Measurements from ENCODE around the gene PIKFYVE. TPM values are rescaled to one million over a fixed set of nuclear protein-coding genes. Genes with fewer than 3 reads are reported as not detected.
"Not testable (repeated sequence)": the region's sequence is repeated elsewhere in the genome, so short reads cannot be mapped to it uniquely, and the experiment has no call there.

PIKFYVE gene
- total RNA-seq, 1 experiment from 2014 or later: 27.8 TPM

DNA sequence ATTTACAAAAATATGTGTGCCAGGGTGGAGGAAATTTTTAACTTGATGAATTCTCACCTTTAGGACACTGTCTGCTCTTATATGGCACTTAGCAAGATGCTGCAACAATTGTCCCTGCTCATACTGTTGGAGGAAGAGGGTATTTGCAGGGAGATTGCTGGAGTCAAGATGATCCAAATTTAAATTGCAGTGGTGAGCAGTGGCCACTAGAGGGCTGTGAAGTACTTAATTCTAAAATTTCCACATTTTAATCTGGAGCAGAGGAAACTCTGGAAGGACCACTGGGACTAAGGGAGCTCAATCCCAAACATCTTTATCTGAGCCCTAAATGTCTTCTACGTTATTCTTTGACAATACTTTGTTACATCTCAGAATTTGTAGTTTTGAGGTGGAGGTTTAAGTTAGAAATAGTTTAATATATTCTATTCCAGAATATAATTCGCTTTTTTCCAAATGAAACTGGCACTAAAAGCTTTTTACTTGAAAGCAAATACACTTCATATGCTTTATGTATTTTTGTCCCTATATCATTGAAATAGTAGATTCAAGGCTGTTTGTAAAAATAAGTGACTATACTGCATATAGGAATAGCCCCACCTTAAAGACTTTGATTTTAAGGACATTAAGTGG lies 107.5 kb downstream of the PIKFYVE start:
- H3K27me3 ChIP-seq (ENCODE audit: control insufficient read depth, insufficient read depth, low read length): no peaks in the 10 kb centered on the region
- peak; percentile 68 for DNase-seq
- no peaks in the 10 kb centered on the region for H3K36me3 ChIP-seq (replicated peaks; ENCODE audit: control insufficient read depth, insufficient read depth, low read length)
- no peak overlapping the region for H3K4me3 ChIP-seq (ENCODE audit: insufficient read depth, low read depth, low read length)

DNA sequence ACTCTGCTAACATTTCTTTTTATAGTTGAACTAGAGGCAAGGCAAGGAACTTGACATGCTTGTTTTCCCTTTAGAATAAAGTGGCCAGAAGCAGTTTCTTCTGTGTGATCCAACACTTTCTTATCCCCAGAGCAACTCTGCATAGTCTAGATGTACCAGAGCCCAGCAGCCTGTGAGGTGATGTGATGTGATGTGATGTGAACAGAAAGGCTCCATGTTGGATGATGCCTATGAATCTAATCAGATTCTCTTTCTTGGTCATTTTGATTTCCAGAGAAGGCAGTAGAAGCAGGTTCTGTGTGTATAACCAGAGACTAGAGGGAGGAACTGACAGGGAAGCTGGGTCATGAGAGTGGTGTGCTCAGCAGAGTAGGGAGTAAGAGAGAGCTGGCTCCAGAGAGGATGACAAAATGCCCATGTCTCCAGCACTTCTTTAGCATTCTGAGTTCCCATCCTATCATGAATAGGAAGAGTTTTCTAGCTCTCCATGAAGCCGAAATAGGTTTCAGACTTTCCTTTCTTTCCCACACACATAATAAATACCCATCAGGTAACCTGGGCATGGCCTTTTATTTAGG lies 109.5 kb downstream of the PIKFYVE start:
- Histone ChIP-seq H3K27me3 (ENCODE audit: control insufficient read depth, insufficient read depth, low read length) (no peaks in the 10 kb centered on the region), H3K36me3 (replicated peaks; ENCODE audit: control insufficient read depth, insufficient read depth, low read length) (no peaks in the 10 kb centered on the region), H3K4me3 (ENCODE audit: insufficient read depth, low read depth, low read length) (no peak overlapping the region)
- DNase-seq: peak; percentile 17

GRCh38 chr2:208377344-208377860 lies 111.3 kb downstream of the PIKFYVE start:
- H3K36me3 ChIP-seq (replicated peaks; ENCODE audit: control insufficient read depth, insufficient read depth, low read length); H3K27me3 ChIP-seq (ENCODE audit: control insufficient read depth, insufficient read depth, low read length); H3K4me3 ChIP-seq (ENCODE audit: insufficient read depth, low read depth, low read length); DNase-seq: not testable (repeated sequence)

GRCh38 chr2:208379192-208379591 lies 113.1 kb downstream of the PIKFYVE start:
- DNase-seq: no peak
- H3K27me3 ChIP-seq (ENCODE audit: control insufficient read depth, insufficient read depth, low read length): no peaks in the 10 kb centered on the region
- H3K4me3 ChIP-seq (ENCODE audit: insufficient read depth, low read depth, low read length): no peak overlapping the region
- no peaks in the 10 kb centered on the region for H3K36me3 ChIP-seq (replicated peaks; ENCODE audit: control insufficient read depth, insufficient read depth, low read length)

GRCh38 chr2:208384637-208385036 lies 118.6 kb downstream of the PIKFYVE start:
- no peak overlapping the region for H3K4me3 ChIP-seq (ENCODE audit: insufficient read depth, low read depth, low read length)
- no peaks in the 10 kb centered on the region for H3K36me3 ChIP-seq (replicated peaks; ENCODE audit: control insufficient read depth, insufficient read depth, low read length)
- DNase-seq: no peak
- H3K27me3 ChIP-seq (ENCODE audit: control insufficient read depth, insufficient read depth, low read length): no peaks in the 10 kb centered on the region

DNA sequence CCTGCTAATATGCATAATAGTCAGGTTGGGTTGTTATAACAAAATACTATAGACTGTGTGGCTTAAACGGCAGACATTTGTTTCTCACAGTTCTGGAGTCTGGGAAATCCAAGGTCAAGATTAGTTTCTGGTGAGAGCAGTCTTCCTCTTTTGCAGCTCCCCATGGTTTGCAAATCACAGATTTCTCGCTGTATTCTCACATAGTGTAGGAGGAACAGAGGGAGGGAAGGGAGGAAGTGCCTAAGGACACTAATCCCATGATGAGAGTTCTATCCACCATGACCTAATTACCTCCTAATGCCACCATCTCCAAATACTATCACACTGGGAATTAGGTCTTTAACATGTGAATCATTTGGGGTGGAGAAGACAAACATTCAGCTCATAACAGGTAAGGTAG lies 120.5 kb downstream of the PIKFYVE start:
- Histone ChIP-seq H3K36me3 (replicated peaks; ENCODE audit: control insufficient read depth, insufficient read depth, low read length) (no peaks in the 10 kb centered on the region), H3K4me3 (ENCODE audit: insufficient read depth, low read depth, low read length) (no peak overlapping the region), H3K27me3 (ENCODE audit: control insufficient read depth, insufficient read depth, low read length) (no peaks in the 10 kb centered on the region)
- no peak for DNase-seq

GRCh38 chr2:208389940-208390339 lies 123.9 kb downstream of the PIKFYVE start:
- Histone ChIP-seq H3K27me3 (ENCODE audit: control insufficient read depth, insufficient read depth, low read length) (no peaks in the 10 kb centered on the region), H3K36me3 (replicated peaks; ENCODE audit: control insufficient read depth, insufficient read depth, low read length) (no peaks in the 10 kb centered on the region), H3K4me3 (ENCODE audit: insufficient read depth, low read depth, low read length) (no peak overlapping the region)
- DNase-seq: no peak

DNA sequence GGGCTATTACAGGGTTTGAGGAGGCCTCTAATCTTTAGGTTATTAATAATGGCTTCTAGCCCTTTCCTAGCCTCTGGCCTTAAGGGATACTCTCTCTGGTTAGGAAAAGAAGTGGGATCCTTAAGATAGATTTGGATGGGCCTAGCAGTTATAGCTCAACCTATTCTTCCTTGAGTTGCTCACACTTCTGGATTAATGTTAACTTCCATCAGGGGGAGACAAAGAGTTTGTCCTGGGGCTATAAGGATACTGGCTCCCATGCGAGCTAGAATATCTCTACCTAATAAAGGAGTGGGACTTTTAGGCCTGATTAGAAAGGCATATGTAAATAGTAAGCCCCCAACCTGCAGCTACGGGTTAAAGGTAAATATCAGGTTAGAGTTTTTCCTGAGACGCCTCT lies 126.2 kb downstream of the PIKFYVE start:
- no peak for DNase-seq
- Histone ChIP-seq H3K36me3 (replicated peaks; ENCODE audit: control insufficient read depth, insufficient read depth, low read length) (no peaks in the 10 kb centered on the region), H3K27me3 (ENCODE audit: control insufficient read depth, insufficient read depth, low read length) (no peaks in the 10 kb centered on the region), H3K4me3 (ENCODE audit: insufficient read depth, low read depth, low read length) (no peak overlapping the region)

- H3K27me3 ChIP-seq (ENCODE audit: control insufficient read depth, insufficient read depth, low read length); DNase-seq; H3K36me3 ChIP-seq (replicated peaks; ENCODE audit: control insufficient read depth, insufficient read depth, low read length); H3K4me3 ChIP-seq (ENCODE audit: insufficient read depth, low read depth, low read length): not testable (repeated sequence)
Measured at GRCh38 chr2:208396796-208397195, 130.7 kb downstream of the PIKFYVE start.

GRCh38 chr2:208399201-208399600 lies 133.1 kb downstream of the PIKFYVE start:
- H3K4me3 ChIP-seq (ENCODE audit: insufficient read depth, low read depth, low read length): no peak overlapping the region
- no peaks in the 10 kb centered on the region for H3K27me3 ChIP-seq (ENCODE audit: control insufficient read depth, insufficient read depth, low read length)
- no peak for DNase-seq
- H3K36me3 ChIP-seq (replicated peaks; ENCODE audit: control insufficient read depth, insufficient read depth, low read length): no peaks in the 10 kb centered on the region

DNA sequence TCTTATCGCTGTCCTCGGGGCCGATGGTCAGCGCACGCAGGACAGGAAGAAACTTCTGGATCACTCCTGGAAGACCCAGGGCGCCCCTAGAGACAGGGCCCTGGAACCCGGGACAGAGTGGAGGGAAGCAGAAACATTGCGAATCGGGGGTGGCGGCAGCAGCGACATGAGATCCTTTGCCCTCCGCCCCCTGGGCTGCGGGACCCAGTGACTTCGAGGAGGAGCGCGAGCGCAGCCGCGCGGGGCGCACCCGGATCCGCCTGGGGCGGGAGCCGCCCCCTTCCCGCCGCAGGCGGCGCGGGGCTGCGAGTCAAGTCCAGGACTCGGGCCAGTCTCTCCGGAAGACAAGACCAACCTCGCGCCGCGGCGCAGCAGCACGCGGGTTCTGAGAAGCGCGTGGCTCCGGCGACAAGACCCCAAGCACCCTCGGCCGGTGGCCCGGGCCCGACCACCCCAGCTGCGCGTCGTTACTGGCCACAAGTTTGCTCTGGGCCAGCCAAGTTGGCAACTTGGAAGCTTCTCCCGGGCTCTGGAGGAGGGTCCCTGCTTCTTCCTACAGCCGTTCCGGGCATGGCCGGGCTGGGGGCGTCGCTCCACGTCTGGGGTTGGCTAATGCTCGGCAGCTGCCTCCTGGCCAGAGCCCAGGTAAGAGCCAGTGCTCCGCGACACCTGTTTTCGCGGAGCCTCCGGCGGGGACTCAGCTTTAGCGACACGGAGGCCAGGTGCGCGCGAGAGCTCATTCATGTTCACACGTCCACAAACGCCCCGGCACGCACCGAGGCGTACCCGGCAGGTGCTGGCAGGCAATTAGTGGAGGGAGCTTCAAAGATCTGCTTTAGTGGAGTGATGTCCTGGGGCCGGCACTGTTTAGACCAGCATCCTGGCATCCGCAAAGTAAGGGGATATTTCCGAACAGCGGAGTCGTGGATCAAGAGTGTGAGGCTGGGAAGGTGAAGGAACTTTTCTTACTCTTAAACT lies 140.7 kb downstream of the PIKFYVE start, which contains the start of gene PTH2R:
PTH2R (plus strand) TSS at position 319 of the 978 bp plus-strand sequence; CDS start at position 571, 252 bp downstream.
- peak; percentile 83 for DNase-seq
- peak within 1 kb of the TSS; percentile 37; the same call in 1 of the 2 replicates for H3K4me3 ChIP-seq (ENCODE audit: insufficient read depth, low read depth, low read length)
- H3K27me3 ChIP-seq (ENCODE audit: control insufficient read depth, insufficient read depth, low read length): peaks cover 18% of the 10 kb centered on the region; the same call in 1 of the 2 replicates
- no peaks in the 10 kb centered on the region for H3K36me3 ChIP-seq (replicated peaks; ENCODE audit: control insufficient read depth, insufficient read depth, low read length)

DNA sequence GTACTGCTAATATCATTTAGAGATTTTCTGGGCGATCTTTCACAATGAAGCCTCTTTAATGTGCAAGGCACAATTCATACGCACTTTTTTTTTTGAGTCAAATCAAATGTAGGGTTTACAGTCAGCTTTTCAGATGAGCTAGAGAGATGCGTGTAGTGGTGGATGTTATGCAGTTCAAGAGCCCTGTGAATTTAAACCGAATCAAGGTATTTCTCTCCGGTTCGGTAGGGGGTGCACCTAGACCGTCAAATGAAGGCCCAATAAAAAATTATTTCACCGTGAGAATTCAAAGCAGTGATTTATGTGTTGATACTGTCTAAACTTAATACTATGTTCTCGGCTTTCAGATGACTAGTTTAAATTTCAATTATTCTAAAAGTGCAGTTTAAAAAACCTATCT lies 141.6 kb downstream of the PIKFYVE start:
- Histone ChIP-seq H3K4me3 (ENCODE audit: insufficient read depth, low read depth, low read length) (no peak overlapping the region), H3K27me3 (ENCODE audit: control insufficient read depth, insufficient read depth, low read length) (peaks cover 18% of the 10 kb centered on the region; the same call in 1 of the 2 replicates), H3K36me3 (replicated peaks; ENCODE audit: control insufficient read depth, insufficient read depth, low read length) (no peaks in the 10 kb centered on the region)
- peak; percentile 57 for DNase-seq
